Measurements from ENCODE around the gene SEMA3D.

GRCh38 chr7:85079434-85079833 is 107.4 kb downstream of the SEMA3D start:
- no peak for TF ChIP-seq CTCF (IDR thresholded peaks at IDR 0.05)
- TF ChIP-seq POLR2A (IDR thresholded peaks at IDR 0.05): no peak
